Activated naive CD4-positive, alpha-beta T cell treated with anti-CD3 and anti-CD28 coated beads for 36 hours (primary cell): ENCODE results near the gene UCP2. TPM values are rescaled to one million over a fixed set of nuclear protein-coding genes. Genes with fewer than 3 reads are reported as not detected.
A peak's percentile ranks its signal among the peaks of the same experiment; 100 is the strongest.

Experiments used
- CTCF ChIA-PET: fragments of 350-600 bp; sonication (Branson Sonifier 250); formaldehyde crosslinking; loops from one replicate; lab custom pipeline; 2021; ENCODE audit warnings: antibody characterized with exemption; lab: Charles Lee
- DNase-seq: peaks from one replicate; pipeline ENCODE4 v3.0.0-alpha.2; 2020
- H3K27ac Mint-ChIP-seq: one replicate; pipeline ENCODE4 v1.8.0; 2021; ENCODE audit warnings: mild to moderate bottlenecking, mixed read lengths
- H3K27me3 Mint-ChIP-seq: one replicate; pipeline ENCODE4 v1.8.0; 2021; ENCODE audit warnings: low read depth, mixed read lengths
- H3K36me3 Mint-ChIP-seq: one replicate; pipeline ENCODE4 v1.8.0; 2021; ENCODE audit warnings: low read depth, mixed read lengths
- H3K4me1 Mint-ChIP-seq: one replicate; pipeline ENCODE4 v1.8.0; 2021; ENCODE audit warnings: low read depth, mixed read lengths
- H3K4me3 Mint-ChIP-seq: one replicate; pipeline ENCODE4 v1.8.0; 2021; ENCODE audit warnings: mild to moderate bottlenecking, moderate library complexity, mixed read lengths
- H3K9me3 Mint-ChIP-seq: one replicate; pipeline ENCODE4 v1.8.0; 2021; ENCODE audit warnings: mixed read lengths
- intact Hi-C: fragments of 100-400 bp; cut with micrococcal nuclease; formaldehyde crosslinking; loops from one replicate; pipeline ENCODE4 v1.15.1; 2023
- total RNA-seq, 2 experiments: library from RNA; stranded (reverse); gene quantifications; one replicate each; pipeline ENCODE4 v1.2.3, GENCODE V29; 2021

The UCP2 gene
- total RNA-seq, 2 experiments from 2014 or later = 149 to 157 TPM

DNA sequence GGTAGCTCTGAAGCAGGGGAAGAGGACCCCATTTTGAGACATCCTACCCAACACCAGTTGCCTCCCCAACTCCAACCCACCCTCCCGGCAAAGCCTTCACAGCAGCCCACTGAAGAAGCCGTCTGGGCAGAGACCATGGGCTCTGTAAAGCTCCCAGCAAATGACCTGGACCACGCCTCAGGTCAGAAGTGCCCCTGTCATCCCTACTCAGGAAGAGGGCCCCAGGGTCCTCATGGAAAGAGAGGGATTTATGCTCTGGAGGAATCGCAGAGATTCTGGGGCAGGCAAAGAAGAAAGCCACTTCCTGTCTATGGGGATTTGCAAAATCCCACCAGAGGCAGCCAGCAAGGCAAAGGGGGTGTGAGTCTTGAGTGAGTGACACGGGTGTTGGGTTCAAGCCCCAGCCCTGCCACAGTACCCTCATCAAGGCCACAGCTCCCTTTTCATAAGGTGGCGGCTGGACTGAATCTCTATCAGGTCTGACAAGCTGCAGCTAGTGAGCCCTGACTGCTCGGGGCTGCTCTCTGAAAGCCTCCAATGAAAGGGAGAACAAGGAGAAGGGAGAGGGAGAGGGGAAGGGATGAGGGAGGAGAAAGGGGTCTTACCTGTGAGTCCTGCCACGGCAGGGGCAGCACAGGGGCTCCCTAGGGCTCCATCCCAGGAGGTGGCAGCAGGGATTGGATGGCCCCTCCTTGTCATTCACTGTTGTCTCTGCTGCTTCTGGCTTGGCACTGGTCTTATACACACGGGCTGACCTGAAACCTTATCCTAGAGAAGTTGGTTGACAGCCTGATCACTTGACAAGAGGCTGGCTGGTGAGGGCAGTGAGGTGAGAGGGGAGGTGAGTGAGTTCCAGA is 26.0 kb upstream of the UCP2 start, which contains the start of gene UCP3:
UCP3 (minus strand) TSS at position 713 of the 857 bp plus-strand sequence. CDS start 2,043 bp downstream, outside the sequence.
- CTCF ChIA-PET = no interaction called here
- Mint-ChIP-seq H3K36me3 (peaks cover 8% of the 10 kb centered on the region), H3K9me3 (no peaks in the 10 kb centered on the region), H3K4me1 (peaks cover 77% of the 10 kb centered on the region), H3K27ac (no peak within 1 kb of the TSS), H3K27me3 (no peaks in the 10 kb centered on the region), H3K4me3 (no peak within 1 kb of the TSS)
- no peak for DNase-seq
- intact Hi-C loops = no loop called here

DNA sequence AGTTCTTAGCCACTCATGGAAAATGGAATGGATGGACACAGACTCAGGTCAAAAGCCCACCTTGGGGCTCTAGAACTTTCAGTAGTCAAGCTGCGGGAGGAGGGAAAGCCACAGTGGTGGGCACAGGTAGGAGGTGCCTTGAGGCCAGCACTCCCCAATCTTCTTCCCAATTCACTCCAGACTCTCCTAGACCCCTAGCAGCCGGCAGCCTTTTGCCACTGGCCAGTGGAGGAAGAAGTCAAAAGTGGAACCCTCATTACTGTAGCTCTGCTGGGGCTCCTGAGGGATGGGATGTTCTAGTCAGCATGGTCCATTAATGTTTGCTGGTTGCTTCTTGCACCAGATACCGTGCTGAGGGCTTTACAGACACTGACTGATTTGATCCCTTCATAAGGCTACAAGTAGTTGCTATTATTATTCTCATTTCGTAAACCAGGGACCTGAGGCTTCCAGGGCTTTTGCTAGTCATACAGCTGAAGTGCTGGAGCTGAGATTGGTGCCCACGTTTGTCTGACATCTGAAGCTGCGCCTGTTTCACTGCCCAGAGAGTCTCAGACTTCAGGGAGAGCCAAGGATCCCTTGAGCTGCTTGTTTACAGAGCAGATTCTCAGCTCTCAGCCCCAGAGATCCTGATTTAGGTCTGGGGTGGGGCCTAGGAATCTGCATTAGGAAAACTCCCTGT is 25.2 kb upstream of the UCP2 start:
- Mint-ChIP-seq H3K36me3 (peaks cover 8% of the 10 kb centered on the region), H3K4me1 (peaks cover 76% of the 10 kb centered on the region), H3K27me3 (no peaks in the 10 kb centered on the region), H3K9me3 (no peaks in the 10 kb centered on the region), H3K27ac (no peak overlapping the region), H3K4me3 (no peak overlapping the region)
- CTCF ChIA-PET = interaction anchor here (0.6 kb wide), 1 partner anchor 9 kb away, joined by 3 read pairs; no protein-coding TSS in a partner anchor
- intact Hi-C loops = no loop called here
- DNase-seq = no peak

DNA sequence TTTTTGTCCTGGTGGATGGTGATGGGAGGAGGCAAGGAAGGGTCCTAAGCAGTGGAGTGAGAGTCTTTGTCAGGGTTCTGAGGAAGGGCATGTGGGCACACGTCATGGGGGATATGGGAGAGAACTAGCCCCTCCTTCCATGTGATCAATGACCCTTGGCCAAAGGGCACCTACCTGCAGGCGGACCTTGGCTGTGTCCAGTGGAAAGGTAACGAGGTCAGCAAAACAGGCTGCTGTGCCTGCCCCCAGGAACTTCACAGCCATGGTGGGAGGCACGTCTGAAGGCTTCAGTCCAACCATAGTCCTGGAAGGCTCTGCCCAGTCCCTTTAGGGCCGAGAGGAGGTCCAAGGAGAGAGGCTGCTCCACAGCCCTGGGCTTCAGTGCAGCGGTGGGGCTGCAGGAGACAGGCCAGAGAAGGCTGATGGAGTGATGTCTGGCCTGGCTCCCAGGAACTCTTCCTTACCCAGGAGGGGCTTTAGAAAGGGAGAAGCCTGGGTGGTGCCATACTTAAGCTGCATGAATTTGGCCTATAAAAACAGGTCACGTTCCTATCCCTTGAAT is 24.2 kb upstream of the UCP2 start:
- CTCF ChIA-PET = no interaction called here

DNA sequence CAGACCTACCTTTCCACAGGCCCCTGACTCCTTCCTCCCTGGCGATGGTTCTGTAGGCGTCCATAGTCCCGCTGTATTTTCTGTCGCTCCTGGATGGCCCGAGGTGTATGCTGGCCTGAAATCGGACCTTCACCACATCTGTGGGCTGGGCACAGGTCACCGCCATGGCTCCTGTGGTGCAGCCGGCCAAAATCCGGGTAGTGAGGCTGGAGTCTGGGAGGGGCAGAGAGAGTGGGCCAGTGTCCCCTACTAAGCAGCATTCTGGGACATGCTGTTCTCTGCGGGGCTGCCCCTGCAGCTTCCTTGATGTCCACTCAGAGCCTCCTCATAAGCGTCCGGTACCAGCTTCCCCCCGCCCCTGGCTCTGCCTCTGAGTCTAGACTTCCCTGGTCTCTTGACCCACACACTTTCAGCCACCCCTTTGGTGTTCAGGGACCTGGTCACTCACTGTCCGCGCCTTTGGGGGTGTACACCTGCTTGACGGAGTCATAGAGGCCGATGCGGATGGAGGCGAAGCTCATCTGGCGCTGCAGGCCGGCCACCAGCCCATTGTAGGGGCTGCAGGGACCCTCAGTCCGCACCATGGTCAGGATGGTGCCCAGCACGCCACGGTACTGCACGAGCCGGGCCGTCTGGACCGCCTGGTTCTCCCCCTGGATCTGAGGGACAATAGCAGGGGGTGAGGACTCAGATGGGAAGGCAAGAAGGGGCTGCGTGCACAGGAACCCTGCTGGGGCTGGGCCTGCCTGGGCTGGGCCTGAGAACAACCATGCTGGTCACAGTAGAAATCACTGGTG is 23.3 kb upstream of the UCP2 start:
- Mint-ChIP-seq H3K27me3 (no peaks in the 10 kb centered on the region), H3K4me3 (no peak overlapping the region), H3K9me3 (no peaks in the 10 kb centered on the region), H3K27ac (peak overlapping the region; percentile 88), H3K4me1 (peaks cover 59% of the 10 kb centered on the region), H3K36me3 (no peaks in the 10 kb centered on the region)
- CTCF ChIA-PET = interaction anchor here (0.6 to 0.9 kb wide), 3 partner anchors 11 to 106 kb away, joined by 3 read pairs; no protein-coding TSS in a partner anchor
- no peak for DNase-seq
- intact Hi-C loops = loop anchor here (1.0 kb wide), 3 partner anchors 11 to 42 kb away; no protein-coding TSS in a partner anchor

More for the DNA sequence above, 24.2 kb upstream of the UCP2 start:
- H3K27me3 Mint-ChIP-seq = no peaks in the 10 kb centered on the region
- H3K4me3 Mint-ChIP-seq = no peak overlapping the region
- no peak for DNase-seq
- H3K9me3 Mint-ChIP-seq = no peaks in the 10 kb centered on the region
- peaks cover 6% of the 10 kb centered on the region for H3K36me3 Mint-ChIP-seq
- peak overlapping the region; percentile 10 for H3K27ac Mint-ChIP-seq
- peaks cover 68% of the 10 kb centered on the region for H3K4me1 Mint-ChIP-seq
- intact Hi-C loops = no loop called here

DNA sequence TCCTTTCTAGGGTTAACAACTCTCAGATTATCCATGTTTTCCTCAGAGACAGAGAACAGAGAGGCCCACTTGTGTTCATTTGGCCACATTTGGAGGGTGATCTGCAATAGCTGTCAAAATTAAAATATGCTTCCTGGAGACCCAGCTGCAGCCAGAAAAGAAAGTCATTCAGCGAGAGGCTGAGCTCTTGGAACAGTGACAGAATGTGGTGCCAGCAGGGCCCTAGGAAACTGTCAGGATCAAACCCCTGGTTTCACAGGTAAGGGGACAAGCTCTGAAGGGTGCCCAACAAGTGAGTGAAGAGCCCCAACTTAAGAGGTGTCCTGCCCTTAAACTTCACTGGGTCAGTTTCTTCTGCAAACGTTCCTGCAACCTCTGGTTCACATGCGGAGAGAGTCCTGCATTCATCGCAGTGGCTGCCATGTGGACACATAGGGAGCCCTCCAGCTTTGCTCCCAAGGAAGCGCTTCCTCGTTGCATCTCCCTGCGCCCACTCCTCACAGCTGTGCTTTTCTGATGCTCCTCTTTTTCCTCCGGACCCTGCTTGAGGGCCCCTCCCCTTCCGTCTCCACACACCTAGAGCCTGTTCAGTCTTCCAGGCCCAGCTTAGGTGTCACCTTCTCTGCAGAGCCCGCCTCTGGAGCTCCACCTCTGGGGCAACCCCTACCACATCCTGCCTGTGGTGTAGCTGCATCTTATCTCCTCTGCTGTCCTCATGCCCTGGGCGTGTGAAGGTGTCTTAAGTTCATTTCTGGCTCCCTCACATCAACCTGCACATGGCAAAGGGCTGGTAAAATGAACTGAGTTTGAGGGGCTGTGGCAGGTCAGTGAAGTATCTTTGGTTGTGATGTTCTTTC is 22.3 kb upstream of the UCP2 start:
- Mint-ChIP-seq H3K27me3 (no peaks in the 10 kb centered on the region), H3K4me1 (peaks cover 51% of the 10 kb centered on the region), H3K9me3 (no peaks in the 10 kb centered on the region), H3K4me3 (peak overlapping the region; percentile 56), H3K27ac (peak overlapping the region; percentile 88), H3K36me3 (no peaks in the 10 kb centered on the region)
- intact Hi-C loops = loop anchor here (1.0 kb wide), 3 partner anchors 10 to 41 kb away; no protein-coding TSS in a partner anchor
- CTCF ChIA-PET = interaction anchor here (0.6 to 1.7 kb wide), 7 partner anchors 8 to 435 kb away, joined by 3 to 7 read pairs (median 3); no protein-coding TSS in a partner anchor
- DNase-seq = peak; percentile 95

DNA sequence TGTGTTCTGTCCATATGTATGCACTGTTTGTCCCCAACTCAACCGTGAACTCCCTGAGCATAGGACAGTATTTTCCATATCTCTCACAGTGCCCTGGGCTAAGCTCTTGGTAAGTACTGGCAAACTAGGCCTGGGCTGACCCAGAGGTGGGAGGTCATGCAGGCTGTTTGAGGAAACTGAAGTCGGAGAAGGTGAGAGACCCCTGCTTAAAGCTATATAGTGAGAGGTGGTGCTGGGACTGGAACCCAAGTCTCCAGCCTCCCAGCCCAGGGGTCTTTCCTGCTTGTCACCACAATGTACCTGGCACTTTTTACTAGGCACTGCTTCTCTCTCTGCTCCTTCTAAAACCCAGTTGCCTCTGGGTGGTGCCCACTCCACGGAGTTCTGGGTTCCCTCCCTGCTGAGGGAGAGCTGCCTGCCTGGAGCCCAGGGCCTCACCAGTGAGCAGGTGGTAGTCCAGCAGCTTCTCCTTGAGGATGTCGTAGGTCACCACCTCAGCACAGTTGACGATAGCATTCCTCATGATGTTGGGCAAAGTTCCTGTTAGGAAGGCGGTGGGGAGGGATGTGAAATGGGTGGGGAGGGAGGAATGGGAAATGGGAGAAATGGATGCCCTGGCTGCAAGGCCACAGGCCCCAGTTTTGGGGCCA is 21.5 kb upstream of the UCP2 start:
- Mint-ChIP-seq H3K27me3 (no peaks in the 10 kb centered on the region), H3K4me3 (no peak overlapping the region), H3K9me3 (no peaks in the 10 kb centered on the region)

DNA sequence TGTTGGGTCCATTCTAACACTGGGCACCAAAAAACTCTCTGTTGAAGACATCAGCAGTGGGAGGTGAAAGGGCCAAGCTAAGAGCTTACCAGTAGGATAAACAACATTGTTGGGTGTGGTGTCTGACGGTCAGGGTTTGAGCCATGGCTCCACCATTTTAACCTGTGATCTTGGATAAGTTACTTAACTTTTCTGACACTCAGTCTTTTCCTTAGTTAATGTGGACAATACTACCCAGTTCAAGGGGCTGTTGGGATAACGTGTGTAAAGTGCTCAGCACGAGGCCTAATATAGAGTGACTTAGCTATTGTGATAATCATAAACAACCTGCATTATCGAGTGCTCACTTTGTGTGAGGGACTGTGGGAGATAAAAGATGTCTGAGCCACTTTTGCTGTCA is 20.2 kb upstream of the UCP2 start:
- Mint-ChIP-seq H3K4me1 (peaks cover 45% of the 10 kb centered on the region), H3K4me3 (no peak overlapping the region)
- CTCF ChIA-PET = interaction anchor here (0.6 to 1.7 kb wide), 2 partner anchors 16 to 30 kb away, joined by 3 to 7 read pairs; no protein-coding TSS in a partner anchor

More for the DNA sequence above, 21.5 kb upstream of the UCP2 start:
- no peak for DNase-seq
- no peaks in the 10 kb centered on the region for H3K36me3 Mint-ChIP-seq
- H3K4me1 Mint-ChIP-seq = peaks cover 53% of the 10 kb centered on the region
- intact Hi-C loops = no loop called here
- CTCF ChIA-PET = interaction anchor here (1.7 kb wide), 1 partner anchor 15 kb away, joined by 7 read pairs; no protein-coding TSS in a partner anchor
- no peak overlapping the region for H3K27ac Mint-ChIP-seq

DNA sequence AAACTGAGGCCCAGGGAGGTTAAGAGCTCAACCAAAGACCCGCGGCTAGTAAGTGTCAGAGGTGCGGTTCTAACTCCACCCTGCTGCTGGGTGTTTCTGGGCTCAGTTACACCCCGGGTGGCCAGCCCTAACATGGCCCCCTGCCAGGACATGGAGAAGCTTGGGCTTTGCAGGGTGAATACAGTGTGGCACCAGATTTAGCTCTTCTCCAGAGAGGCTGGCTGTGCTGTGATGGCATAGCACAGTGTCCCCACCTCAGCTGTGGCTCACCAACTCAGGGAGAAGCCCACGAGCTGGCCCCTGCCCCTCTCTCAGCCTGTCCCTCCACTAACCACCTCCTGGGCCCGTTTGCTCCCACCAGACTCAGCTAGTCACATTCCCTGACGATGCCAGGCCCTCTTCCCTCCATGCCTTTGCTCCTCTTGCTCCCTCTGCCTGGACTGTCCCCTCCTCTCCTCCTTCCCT is 19.2 kb upstream of the UCP2 start:
- CTCF ChIA-PET = interaction anchor here (1.3 kb wide), 1 partner anchor 10 kb away, joined by 4 read pairs; no protein-coding TSS in a partner anchor
- H3K4me1 Mint-ChIP-seq = peaks cover 51% of the 10 kb centered on the region

More for the DNA sequence above, 20.2 kb upstream of the UCP2 start:
- no peaks in the 10 kb centered on the region for H3K27me3 Mint-ChIP-seq
- no peak for DNase-seq
- H3K27ac Mint-ChIP-seq = no peak overlapping the region
- intact Hi-C loops = no loop called here
- H3K9me3 Mint-ChIP-seq = no peaks in the 10 kb centered on the region
- no peaks in the 10 kb centered on the region for H3K36me3 Mint-ChIP-seq

DNA sequence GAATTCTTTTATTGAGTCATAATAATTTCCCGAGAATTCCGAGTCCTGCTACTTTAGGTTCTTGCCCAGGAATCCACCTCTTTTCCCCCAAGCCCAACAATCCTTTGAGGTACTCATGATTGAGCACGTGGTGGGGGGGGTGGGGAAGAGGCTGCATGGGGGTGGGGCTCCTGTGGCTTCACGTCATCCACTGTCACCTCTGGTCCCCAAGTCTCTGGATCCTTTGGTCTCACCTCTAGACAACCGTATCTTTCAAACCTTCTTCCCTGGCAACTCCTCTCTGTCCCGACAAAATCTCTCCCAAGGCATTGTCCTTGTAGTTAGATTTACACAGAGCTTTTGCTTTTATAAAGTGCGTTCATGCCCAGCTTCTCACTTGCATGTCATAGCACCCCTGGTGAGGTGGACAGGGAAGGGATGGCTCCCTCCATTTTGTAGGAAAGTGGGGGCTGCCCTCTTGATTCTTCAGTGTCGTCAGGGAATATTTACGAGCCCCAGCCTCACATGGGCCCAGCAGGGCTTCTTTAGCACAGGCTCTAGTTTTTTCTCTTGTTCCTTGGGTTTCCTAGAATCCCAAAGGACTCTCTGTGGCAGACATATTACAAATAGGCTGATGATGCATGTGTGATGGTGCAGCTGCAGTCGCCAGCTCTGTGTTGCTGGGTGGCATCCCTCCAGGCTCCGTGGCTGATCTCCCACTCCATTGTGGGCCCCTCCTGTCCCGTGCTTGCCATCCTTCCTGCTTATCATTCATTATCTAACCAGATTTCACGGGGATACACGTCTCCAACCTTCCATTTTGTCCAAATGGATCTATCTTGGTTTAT is 17.9 kb upstream of the UCP2 start:
- CTCF ChIA-PET = interaction anchor here (1.3 kb wide), 1 partner anchor 24 kb away, joined by 3 read pairs; no protein-coding TSS in a partner anchor
- H3K27me3 Mint-ChIP-seq = no peaks in the 10 kb centered on the region
- H3K27ac Mint-ChIP-seq = no peak overlapping the region
- no peak for DNase-seq
- intact Hi-C loops = no loop called here
- H3K4me3 Mint-ChIP-seq = no peak overlapping the region
- H3K4me1 Mint-ChIP-seq = peaks cover 51% of the 10 kb centered on the region
- no peaks in the 10 kb centered on the region for H3K9me3 Mint-ChIP-seq
- no peaks in the 10 kb centered on the region for H3K36me3 Mint-ChIP-seq

More for the DNA sequence above, 19.2 kb upstream of the UCP2 start:
- Mint-ChIP-seq H3K4me3 (no peak overlapping the region), H3K9me3 (no peaks in the 10 kb centered on the region), H3K27ac (no peak overlapping the region), H3K36me3 (no peaks in the 10 kb centered on the region), H3K27me3 (no peaks in the 10 kb centered on the region)
- DNase-seq = no peak
- intact Hi-C loops = no loop called here
